Jurkat, Clone E6-1 (cell line): ENCODE measurements around the gene EFCAB8. TPM values are rescaled to one million over a fixed set of nuclear protein-coding genes. Genes with fewer than 3 reads are reported as not detected.

Experiments used
- DNase-seq: peaks from one replicate; pipeline ENCODE4 v3.0.0-alpha.2; 2011; ENCODE audit warnings: low read depth, low spot score
- H3K4me3 ChIP-seq: 2 replicates; pipeline ENCODE4 v1.5.1; 2011; ENCODE audit warnings: mild to moderate bottlenecking, low read length, control low read depth, moderate library complexity
- polyA plus RNA-seq: library from polyadenylated mRNA; unstranded; fragments of >200 nt; gene quantifications from one replicate; pipeline ENCODE4 v1.2.1, GENCODE V29; 2012; ENCODE audit warnings: missing spikeins; ENCODE audit not compliant: insufficient read length, insufficient read depth

EFCAB8 gene, protein sequence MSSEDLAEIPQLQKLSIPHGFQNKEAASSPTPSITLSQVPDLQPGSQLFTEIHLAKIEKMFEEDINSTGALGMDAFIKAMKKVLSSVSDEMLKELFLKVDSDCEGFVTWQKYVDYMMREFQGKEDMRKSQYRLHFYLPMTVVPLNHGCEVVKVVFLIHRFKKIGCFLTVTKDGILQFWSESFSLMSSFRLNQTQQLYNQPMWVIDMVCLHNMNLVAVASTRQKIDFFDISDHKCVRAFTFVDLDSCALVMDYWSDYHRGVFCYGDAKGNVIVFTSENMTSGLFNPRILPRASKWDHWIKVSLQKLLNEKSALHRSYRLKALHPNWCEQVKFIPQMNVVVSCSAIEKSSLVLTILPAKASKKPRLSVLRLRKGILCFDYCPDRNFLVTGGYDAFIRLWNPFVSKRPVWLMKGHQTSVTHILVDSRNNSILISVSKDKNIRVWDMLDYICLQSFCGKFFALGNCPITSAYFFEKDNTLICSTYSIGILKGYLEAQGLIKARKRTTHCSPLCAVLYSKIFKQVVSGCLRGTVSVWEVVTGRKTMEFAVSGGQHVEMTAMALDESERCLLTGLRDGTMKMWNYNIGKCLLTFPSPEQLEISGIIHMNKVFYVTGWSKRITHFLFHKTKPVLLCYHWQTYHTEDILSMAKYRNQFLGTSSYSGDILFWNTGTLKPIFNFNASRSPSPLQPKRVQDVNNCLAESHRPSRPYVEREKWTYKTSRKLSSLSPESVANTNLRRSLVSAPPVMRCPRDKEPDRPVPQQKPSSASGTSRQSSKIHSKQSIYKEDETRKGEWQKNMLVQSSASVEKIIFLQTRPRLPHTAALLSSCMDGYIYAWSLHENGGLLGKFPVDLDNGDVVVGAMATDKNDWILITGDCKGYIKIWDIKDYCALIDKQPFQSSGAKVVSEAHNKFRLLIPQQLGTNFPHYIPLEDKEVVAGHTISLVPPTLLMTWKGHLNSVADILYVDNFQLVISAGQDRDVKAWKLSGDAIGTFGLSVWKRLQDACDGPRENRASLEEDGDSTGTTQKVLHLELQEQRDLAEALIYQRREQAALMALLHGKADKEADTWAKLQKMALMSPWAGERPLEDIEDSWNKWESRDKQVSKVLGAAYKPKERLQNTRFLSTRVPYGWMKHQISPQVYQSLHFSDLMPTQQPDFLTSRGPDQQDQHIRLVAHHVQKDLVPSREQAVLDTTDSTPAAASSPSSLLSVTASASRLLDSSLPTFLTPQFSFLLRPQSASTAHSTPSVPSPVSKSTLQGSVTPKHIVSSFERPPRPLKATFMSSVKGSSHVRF
- polyA plus RNA-seq: not detected

DNA sequence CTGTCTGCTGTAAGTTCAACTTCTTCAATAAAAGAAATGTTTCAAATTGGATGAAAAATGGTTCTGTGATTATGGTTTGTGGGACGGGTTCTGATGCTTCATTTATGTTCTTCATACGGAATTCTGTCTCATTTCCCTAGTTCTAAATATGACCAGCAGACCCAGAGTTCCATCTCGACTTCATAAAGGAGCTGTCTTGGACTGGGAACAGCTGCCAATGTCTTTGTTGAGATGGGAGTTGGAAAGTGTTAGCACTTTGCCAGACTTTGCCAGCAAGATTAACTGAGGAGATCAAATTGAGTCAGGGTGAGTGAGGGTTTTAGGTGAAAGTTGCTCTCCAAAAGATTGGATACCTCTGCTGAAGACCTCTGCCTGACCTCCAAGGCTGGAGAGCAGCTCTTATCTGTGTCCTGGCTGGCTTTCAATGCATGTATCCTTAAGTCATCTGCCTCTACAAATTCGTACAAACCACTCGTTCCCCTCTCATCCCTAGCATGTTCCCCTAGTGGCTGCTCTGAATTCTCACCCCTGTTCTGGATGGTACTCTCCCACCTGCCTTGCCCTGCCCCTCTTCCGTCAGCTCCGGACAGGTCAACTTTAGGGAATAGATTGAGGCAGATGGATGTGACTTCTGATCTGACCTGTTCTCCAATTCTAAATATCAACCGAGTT lies at the start of gene EFCAB8:
Gene EFCAB8 (plus strand): TSS at position 223 of the 672 bp plus-strand sequence. CDS start 4,870 bp downstream, outside the sequence.
- no peak within 1 kb of the TSS for H3K4me3 ChIP-seq
- no peak for DNase-seq

DNA sequence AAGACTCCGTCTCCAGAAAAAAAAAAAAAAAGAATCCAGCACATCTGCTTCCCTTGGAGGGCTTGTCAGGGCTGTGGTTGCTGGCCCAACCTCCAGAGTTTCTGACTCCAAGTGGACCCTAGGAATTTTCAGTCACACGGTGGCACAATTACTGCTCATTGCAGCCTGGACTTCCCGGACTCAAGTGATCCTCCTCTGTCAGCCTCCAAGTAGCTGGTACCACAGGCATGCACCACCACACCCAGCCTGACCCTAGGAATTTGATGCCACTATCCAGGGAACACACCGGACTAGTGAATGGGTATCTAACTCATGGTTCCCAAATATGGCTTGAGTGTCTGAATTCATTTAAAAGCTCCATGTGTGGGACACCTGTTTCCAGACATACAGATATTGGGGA lies 48.8 kb upstream of the EFCAB8 start:
- H3K4me3 ChIP-seq: no peak overlapping the region
- no peak for DNase-seq

DNA sequence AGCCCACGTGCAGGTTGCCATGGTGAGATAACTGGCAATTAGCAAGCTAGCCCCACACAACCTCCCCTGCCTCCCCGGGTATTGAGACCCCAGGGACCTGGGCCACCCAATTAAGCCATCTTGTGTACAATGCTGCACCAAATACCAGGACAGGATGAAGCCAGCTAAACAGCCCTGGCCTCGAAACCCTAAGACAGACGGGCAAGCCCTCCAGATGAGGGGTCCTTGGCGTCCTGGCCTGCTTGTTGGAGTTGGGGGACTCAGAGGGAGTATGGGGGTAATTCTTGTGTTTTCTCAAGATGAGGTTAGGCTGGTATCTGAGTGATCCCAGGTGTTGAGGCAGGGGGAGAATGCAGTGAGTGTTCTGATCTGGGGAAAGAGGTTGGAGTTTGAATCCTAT lies 47.8 kb upstream of the EFCAB8 start:
- no peak overlapping the region for H3K4me3 ChIP-seq
- no peak for DNase-seq

DNA sequence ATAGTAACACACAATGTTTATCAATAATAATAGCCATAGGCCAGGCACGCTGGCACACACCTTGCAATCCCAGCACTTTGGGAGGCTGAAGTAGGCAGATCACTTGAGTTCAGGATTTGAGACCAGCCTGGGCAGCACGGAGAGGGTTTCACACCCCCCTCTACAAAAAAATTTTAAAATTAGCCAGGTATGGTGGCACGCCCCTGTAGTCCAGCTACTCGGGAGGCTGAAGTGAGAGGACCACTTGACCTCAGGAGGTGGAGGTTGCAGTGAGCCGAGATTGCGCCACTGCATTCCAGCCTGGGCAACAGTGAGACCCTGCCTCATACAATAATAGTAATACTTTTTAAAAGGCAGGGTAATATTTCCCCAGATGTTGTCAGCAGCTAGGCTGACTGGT lies 46.8 kb upstream of the EFCAB8 start:
- no peak overlapping the region for H3K4me3 ChIP-seq
- no peak for DNase-seq

DNA sequence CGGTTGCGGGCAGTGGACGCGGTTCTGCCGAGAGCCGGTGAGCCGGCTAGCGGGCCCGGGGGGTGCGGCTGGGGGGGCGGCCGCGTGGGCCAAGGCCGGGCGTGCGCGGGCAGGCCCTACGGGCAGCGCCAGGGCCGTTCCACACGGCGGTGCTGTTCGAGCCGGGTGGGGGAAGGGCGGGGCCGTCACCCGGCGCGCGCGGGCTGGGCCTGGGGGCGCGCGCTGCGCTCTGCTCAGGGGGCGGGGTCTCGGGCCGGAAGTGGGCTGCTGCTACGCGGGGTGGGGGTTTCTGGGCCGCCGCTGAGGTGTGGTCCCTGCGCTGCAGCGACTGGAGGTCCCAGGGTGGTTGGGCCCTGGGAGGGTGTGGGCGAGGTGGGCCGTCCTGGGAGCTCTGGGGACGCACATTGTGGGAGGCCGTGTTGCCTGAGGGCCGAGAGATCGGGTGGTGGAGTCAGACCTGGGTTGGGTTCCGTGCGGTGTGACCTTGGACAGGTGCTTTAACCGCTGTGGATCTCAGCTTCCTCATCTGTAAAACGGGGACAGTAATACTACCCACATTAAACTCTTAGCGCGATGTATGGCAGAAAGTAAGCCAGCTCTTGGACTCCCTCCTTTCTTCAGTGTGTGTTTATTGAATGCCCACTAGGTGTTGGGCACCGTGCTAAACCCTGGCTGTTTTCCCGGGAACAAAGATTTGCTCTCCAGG lies 38.6 kb upstream of the EFCAB8 start:
- DNase-seq: peak; percentile 62
- H3K4me3 ChIP-seq: peak overlapping the region; percentile 79

DNA sequence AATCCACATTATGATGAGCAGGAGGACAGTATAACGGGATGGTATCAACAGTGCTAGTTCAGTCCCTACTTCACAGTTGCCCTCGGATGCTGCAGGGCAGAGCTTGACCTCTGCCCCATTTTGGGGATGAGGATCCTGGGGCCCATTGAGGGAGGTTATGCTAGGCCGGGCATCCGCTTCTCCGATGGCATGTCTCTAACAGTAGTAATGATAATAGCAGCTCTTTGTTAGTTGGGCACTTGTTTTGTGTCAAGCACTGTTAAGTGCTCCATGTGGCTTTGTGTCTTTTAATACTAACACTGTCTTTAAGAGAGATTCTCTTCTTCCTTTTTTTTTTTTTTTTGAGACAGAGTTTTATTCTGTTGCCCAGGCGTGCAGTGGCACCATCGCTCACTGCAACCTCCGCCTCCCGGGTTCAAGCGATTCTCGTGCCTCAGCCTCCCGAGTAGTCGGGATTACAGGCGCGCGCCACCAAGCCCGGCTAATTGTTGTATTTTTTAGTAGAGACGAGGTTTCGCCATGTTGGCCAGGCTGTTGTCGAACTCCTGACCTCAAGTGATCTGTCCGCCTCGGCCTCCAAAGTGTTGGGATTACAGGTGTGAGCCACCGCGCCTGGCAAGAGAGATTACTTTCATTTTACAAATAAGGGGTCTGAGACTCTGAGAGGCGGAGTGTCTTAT lies 37.9 kb upstream of the EFCAB8 start:
- no peak for DNase-seq
- peak overlapping the region; percentile 79 for H3K4me3 ChIP-seq

DNA sequence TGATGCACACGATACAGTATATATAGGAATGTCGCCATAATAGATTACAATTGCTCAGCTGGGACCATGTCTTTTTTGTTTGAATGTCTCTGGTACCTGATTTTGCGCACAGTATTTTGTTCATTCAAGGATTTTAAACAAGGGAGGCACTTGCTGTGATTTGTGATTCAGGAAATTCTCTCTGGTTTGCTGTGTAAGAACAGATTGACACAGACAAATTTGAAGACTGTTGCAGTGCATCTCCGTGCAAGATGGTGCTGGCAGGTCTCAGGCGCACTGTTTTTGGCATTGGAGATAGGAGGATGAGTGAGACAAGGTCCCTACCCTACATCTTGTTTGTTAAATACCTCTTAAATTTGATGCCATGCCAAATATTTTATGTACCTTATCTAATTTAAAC lies 36.5 kb upstream of the EFCAB8 start:
- no peak overlapping the region for H3K4me3 ChIP-seq
- no peak for DNase-seq

DNA sequence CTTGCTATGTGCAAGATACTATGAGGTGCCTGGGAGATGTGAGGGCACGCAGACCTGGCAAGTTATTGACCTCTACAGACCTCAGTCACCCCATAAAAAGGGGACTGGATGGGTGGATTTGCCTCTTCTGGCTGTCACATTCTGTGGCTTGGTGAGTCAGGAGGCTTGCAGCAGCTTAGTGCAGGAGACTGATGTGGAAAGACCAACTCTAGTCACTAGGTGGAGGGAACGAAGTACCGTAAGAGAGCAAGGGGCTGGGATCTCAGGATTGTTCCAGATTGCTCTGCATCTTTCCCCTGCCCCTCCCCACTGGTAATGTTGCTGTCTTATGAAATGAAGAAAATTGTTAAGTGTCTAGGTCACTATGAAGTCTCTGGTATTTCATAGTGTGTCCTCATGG lies 35.6 kb upstream of the EFCAB8 start:
- no peak for DNase-seq
- H3K4me3 ChIP-seq: no peak overlapping the region

DNA sequence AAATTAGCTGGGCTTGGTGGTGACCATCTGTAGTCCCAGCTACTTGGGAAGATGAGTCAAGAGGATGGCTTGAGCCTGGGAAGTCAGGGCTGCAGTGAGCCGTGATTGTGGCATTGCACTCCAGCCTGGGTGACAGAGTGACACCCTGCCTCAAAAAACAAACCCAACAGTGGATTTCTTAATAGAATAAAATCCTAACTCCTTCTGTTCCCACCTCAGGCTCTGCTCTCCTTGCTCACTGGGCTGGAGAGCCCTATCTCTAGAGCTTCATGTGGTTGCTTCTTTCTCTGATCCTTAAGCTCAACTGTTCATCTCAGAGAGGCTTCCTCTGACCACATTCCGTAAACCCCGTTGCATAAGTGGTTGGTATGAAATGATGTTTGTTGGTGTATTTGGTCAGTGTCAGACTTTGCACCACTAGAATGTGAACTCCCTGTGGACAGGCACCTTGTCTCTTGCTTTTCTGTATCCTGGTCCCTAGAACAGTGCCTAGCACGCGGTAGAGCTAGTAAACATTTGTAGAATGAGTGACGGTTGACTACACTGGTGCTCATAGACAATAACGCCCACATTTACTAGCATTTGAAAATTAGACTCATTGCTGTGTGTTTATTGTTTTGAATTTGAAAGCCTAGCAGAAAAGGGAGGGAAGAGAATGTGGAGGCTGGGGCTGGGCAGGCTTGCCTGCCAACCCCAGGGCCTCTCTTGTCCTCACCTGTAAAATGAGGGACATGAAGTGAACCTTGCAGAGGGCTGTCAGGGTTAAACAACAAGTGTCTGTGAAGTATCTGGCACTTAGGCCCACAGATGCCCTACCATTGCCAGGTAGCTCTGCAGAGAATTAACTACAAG lies 34.8 kb upstream of the EFCAB8 start:
- no peak overlapping the region for H3K4me3 ChIP-seq
- DNase-seq: no peak

DNA sequence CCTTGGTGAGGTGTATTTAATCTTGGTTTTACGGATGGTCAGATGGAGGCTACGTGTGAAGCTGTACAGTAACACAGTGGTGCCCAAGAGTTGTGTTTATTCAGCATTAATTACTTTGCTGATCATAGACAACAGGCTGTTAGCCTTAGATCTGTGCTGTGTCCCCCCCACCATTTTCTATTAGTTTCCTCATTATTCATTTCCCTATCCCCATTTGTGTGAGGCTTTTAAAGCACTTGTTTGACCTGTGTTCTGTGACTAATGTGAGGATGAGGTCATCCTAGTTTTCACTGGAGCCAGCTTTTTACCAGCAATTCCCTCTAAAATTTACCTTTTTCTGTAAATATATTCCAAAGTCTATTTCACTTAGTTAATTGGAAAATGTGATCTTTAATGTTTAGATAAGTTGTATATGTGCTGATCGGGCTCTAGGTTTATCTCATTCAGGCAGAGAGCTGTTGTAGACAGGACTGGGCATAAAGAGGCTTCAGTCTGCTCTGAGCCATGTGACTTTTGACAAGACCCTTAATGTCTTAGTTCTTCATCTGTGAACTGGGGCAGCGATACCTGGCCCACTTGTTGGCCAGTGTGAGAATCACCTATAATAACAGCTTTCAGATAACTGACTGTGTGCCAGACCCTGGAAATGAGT lies 30.6 kb upstream of the EFCAB8 start:
- DNase-seq: no peak
- H3K4me3 ChIP-seq: no peak overlapping the region

DNA sequence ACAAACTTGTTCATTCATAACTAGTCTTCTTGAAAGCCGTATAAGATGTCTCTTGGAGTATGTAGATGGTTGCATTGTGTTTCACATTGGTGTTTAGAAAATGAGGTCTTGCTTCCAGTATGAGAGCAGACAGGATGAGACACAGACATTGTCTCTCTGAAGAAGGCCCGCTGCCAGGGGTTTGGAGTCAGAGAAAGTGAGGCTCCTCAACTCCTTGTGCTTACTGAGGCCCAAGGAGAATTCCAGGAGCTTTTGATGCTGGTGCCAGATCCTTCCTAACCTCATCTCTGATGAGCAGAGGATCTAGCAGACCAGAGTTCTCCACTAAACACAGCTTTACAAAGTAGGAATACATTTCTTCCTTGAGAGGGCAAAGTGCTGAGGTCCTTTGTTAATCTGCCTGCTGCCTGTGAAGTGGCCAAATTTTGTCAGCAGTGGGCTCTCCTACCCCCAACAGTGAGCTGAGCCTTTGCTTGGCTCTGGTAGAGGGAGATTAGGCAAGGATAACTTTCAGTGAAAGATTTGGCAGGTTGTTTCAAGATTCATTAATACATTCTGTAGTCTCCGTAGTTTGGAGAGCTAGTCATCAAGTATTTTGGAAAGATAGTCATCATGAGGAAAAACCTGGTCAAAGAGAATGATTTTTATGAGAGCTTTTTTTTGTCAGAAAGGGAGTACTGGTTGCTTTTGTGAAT lies 29.3 kb upstream of the EFCAB8 start:
- H3K4me3 ChIP-seq: no peak overlapping the region
- no peak for DNase-seq

DNA sequence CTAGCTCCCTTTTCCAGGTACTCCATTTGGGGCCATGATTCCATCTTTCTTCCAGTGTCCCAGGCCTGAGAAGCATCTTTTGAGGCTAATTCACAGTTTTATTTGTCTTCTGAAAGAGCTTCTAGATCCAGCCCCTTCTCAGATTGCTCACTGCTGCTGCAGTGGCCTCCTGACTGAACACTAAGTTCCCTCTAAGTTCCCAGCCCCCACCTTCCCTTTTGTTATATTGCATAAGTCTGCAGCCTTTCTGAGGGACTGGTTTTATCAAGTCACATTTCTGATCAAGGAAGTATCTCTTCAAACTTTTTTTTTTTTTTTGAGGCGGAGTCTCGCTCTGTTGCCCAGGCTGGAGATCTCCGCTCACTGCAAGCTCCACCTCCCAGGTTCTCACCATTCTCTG lies 28.3 kb upstream of the EFCAB8 start:
- H3K4me3 ChIP-seq: no peak overlapping the region
- no peak for DNase-seq

DNA sequence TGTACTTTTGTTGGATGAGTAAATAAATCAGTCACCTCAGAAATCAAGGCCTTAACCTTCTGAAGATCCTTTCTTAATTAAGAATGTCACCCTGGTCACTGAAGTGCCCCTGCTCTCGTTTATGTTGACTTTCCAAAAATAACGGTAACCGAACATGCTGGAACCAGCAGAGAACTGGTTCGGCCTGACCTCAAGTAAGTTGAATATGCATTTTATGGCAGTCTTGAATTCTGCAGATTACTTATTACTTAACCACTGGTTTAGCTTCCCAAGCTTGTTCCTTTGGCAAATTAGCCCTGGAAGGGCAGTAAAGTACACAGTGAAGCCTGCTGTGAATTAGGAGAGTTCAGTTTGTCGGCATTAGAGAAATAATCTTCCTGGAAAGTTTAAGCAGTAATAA lies 26.7 kb upstream of the EFCAB8 start:
- no peak overlapping the region for H3K4me3 ChIP-seq
- no peak for DNase-seq

DNA sequence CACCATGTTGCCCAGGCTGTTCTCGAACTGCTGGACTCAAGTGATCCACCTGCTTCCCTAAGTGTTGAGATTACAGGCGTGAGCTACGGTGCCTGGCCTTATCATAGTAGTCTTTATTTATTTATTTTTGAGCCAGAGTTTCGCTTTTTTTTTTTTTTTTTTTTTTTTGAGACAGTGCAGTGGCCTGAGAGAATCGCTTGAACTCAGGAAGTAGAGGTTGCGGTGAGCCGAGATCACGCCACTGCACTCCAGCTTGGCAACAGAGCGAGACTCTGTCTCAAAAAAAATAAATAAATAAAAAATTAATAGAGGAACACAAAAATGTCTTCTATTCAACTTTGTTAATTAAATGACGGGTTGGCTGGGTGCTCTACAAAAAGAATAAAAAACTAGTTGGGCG lies 26.1 kb upstream of the EFCAB8 start:
- no peak for DNase-seq
- no peak overlapping the region for H3K4me3 ChIP-seq

DNA sequence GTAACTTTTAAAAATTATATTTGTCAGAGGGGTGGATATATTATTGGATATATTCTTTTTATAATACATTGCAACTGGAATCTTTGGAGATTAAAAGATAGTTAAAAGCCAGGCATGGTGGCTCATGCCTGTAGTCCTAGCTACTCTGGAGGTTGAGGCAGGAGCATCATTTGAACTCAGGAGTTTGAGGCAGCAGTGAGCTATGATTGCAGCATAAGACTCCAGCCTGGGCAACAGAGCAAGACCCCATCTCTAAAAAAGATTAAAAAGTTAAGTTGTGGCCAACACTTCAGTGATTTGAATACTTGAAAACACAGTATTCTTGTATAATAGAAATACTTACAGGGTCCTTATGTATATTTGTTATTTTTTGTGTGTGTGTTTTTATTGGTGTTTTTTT lies 23.8 kb upstream of the EFCAB8 start:
- no peak for DNase-seq
- no peak overlapping the region for H3K4me3 ChIP-seq

DNA sequence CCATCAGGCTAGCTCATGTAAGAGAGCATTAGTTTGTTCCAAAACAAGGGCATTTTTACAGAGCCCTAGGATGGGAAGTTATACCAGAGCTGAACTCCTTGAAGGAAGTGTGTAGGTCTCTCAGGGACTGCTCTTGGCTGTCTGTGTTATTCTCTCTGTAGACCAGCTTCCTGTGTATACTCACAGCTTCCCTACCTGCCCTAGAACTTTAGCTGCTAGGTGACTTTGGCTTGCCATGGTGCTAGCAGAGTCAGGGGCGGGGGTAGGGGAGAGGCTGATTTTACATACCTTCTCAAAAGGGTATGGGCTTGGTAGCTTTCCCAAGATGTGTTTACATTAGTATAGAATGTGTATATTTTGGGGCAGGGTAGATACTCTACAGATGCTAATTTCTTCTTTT lies 21.6 kb upstream of the EFCAB8 start:
- H3K4me3 ChIP-seq: no peak overlapping the region
- no peak for DNase-seq
